A204.1 (cell line): ENCODE data around the gene FURIN.
"Not testable (repeated sequence)": the region's sequence is repeated elsewhere in the genome, so short reads cannot be mapped to it uniquely, and the experiment has no call there.

Source experiments
- FAIRE-seq: peaks from 2 replicates; lab custom pipeline; 2012; peaks lifted over from hg19 to GRCh38; lab: Jason Lieb, UNC

FURIN gene

DNA sequence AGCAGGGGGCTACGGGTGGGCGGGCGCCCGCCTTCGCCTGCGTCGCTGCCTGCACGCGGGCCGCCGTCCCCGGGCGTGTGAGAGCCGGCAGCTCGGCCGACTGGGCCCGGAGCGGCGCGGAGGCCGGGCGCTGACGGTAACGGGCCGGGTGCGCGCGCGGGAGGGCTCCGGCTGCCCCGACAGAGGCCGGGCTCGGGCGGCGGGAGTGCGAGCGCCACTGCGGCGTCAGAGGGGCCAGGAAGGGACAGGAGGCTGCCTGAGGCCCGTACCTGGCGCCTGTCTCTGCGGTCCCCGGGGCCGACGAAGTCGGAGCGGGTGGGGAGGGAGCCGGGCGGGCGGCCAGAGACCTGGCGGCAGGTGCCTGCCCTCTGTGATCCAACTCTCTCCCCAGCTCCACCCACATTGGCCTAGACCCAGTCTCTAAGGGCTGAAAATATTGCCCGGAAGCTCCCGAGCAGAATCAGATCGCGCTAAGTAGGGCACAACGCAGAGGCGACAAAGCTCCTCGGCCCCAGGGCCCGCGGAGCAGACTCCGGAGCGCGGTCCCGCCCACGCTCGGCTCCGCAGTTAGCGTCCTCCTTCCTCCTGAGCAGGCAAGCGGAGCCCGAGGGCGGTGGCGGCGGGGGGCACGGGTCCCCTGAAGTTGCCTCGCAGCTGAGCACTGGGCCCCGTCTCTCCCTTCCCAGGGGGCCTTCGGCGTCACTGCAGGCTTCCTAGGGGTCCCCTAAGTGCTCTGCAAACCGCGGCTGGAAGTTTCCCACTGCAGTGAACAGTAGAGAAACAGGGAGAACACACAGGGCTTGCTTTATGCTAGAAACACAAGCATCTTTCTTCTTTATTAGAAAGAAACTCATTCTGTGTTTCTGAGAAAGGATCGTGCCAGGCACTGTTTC lies 34.7 kb downstream of the FURIN start, which contains the start of gene MAN2A2:
Gene MAN2A2 (plus strand): TSS at position 463 of the 893 bp plus-strand sequence. CDS start 906 bp downstream, outside the sequence.
- FAIRE-seq, result no peak

DNA sequence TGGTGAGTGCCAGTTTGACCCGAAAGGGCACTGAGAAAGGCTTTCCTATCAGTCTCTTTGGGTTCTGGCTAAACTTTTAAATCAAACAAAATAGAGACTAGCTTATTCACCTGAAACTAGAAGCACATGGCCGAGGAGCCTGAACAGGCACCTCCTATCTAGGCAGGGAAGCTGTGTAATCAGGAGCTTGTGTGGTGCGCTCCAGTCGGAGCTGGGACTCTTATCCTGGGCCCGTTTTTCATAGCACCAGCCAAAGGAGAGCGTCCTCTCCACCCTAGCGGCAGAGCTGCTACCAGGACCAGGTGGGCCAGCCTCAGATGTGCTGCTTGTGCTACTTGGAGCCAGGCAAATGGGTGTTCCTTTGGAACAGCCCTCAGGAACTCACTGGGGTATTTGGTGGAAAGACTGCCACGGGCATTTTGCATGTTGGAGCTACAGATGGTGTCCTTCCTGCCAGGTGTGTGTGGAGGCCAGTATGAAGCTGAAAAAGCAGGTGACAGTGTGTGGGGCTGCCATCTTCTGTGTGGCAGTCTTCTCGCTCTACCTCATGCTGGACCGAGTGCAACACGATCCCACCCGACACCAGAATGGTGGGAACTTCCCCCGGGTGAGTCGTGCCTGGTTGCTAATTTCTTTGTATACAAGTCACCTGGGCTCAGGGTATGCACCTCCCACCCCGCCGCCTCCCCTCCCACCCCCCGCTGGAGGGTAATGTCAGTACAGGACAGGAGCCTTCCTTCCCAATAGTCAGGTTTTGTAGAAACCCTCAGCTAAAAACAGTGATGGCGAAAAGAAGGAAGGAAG lies 35.5 kb downstream of the FURIN start:
- no peak for FAIRE-seq

DNA sequence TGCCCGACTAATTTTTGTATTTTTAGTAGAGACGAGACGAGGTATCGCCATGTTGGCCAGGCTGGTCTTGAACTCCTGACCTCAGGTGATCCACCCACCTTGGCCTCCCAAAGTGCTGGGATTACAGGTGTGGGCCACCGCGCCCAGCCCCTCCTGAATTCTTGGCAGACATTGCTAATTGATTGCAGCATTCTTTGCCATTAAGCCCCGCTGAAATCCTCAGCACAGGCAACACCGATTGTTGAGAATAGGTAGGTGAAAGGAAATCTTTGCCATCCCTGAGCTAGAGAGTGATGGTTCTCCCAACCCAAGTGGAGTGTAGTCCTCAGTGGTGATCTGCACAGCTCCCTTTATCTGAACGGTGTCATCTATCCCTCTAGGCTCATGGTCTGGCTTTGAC lies 36.4 kb downstream of the FURIN start:
- FAIRE-seq, result no peak

DNA sequence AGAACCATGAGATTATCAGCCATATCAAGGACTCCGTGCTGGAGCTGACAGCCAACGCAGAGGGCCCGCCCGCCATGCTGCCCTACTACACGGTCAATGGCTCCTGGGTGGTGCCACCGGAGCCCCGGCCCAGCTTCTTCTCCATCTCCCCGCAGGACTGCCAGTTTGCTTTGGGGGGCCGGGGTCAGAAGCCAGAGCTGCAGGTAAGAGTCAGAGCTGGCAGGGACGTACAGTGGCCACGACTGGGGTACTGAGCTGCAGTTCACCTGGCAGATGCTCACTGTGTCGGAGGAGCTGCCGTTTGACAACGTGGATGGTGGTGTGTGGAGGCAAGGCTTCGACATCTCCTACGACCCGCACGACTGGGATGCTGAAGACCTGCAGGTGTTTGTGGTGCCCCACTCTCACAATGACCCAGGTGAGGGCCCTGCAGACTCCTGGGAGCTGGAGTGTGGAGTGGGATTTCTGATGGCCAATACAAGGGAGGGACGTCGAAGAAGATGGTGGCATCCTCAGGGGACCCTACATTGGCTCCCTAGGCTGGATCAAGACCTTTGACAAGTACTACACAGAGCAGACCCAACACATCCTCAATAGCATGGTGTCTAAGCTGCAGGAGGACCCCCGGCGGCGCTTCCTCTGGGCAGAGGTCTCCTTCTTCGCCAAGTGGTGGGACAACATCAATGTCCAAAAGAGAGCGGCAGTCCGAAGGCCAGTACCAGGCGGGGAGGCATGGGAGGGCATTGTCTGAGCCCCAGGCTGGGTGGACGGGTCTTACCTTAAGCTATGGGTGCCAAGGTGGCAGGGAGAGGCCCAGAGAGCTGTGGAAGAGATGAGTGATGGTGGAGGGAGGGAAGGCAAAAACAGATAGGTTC lies 37.2 kb downstream of the FURIN start:
- FAIRE-seq, result no peak

DNA sequence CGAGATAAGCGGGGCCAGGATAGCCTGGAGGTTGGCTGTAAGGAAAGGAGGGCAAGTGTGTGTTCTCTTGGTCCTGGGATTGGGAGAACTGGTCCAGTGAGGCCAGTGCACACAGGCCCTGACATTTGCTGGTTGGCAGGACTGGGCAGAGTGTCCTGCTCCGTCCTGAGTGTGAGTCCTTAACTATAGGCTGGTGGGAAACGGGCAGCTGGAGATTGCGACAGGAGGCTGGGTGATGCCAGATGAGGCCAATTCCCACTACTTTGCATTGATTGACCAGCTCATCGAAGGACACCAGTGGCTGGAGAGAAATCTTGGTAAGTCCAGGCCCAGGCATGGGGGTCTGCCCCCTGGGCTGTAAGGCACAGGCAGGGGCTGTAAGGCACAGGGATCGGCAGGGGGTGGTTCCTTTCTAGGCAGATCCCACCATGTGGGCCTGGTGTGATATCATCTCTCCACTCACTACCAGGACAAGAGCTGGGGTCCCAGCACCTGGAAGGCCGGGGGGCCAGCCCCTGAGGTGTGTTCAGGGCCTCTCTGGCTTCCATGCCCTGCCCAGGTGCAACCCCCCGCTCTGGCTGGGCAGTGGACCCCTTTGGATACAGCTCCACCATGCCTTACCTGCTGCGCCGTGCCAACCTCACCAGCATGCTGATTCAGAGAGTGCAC lies 37.9 kb downstream of the FURIN start:
- no peak for FAIRE-seq

DNA sequence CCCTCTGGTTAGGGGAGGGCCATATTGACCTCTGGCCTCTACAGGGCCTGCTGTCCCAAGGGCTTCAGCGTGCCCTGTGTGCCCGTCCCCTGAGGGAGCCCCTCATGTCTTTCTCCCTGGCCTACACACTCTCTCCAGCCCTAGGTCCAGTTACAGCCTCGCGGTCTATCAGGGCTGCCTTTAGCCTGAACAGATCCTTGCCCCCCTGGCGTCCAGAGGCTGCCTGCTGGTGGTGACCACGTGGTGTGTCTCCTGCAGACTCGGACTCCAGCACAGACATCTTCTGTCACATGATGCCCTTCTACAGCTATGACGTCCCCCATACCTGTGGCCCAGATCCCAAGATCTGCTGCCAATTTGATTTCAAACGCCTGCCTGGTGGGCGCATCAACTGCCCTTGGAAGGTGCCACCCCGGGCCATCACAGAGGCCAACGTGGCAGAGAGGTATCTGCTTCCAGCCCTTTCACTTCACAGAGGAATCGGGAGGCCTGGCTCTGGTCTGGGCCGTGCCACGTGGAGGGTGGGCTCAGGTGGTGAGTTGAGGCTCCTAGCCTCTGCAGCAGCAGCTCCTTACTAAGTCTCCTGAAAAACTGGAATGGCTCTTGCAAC lies 38.8 kb downstream of the FURIN start:
- no peak for FAIRE-seq

DNA sequence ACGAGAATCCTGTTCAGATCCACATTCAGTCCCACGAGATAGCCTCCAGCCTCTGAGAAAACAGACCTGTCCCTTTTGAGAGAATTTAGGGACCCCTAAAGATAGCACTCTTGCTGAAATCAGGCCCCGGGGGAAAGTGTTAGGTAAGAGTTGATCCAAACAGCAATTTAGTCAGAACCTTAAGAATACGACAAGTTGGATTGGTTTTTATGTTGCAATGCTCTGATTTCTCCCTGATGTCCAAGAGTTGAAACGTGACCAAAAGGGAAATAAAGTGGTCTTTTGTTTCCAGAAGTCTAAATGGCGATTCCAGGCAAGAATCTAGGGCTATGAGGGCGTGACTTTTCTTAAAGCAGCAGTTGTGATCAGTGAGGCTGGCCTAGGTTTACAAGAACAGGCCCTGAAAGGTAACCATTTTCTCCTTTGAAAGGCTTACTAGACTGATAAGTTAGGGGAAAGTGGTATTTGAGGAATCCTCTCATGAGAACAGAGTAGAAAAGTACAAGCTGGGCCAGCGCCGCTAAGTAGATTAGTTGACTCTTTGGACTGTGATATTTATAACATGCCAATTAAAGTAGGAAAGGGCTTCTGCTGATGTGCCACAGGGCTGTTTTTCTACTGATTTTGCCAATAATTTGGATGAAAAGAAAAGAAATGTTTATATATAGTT lies 39.6 kb downstream of the FURIN start:
- FAIRE-seq, result no peak

DNA sequence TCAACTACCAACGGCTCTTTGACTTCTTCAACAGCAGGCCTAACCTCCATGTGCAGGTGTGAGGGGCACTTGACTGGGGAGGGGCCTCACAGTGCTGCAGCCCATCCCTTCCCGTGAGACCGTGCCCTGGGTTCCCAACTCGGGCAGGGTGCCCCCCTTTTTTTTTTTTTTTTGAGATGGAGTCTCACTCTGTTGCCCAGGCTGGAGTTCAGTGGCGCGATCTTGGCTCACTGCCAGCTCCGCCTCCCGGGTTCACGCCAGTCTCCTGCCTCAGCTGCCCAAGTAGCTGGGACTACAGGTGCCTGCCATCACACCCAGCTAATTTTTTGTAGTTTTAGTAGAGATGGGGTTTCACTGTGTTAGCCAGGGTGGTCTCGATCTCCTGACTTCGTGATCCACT lies 41.1 kb downstream of the FURIN start:
- not testable (repeated sequence) for FAIRE-seq

DNA sequence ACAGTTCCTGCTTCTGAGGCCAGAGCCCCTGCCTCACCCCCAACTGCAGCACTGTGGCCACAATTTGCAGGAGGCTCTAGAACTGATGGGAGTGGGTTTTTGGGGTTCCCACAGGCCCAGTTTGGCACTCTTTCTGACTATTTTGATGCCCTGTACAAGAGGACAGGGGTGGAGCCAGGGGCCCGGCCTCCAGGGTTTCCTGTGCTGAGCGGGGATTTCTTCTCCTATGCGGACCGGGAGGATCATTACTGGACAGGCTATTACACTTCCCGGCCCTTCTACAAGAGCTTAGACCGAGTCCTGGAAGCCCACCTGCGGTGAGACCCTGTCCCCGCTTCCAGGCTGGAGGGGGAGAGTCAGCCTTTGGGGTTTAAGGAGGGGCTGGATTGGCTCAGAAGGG lies 41.6 kb downstream of the FURIN start:
- no peak for FAIRE-seq

DNA sequence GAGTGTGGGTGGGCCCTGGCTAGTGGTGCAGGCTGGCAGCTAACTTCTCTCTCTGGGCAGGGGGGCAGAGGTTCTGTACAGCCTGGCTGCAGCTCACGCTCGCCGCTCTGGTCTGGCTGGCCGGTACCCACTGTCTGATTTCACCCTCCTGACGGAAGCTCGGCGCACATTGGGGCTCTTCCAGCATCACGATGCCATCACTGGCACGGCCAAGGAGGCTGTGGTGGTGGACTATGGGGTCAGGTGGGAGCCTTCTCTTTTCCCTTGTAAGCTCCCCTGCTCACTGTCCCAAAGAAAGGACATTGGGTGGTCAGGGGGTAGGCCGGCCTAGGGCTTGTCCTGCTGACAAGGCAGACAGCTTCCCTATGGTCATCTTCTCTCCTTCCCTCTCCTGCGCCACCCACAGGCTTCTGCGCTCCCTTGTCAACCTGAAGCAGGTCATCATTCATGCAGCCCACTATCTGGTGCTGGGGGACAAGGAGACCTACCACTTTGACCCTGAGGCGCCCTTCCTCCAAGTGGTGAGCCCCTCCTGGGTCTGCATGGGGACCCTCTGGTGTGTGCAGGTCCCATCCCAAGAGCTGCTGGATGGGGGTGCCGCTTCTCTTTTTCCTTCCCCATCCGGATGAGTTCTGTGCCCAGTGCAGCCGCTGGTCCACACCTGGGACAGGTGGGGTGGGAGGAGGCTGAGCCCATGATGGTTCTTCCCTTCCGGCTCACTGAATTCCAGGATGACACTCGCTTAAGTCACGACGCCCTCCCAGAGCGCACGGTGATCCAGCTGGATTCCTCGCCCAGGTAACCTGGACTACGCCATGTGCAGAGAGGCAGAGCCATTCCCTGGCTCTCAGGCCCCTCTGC lies 42.3 kb downstream of the FURIN start:
- FAIRE-seq, result no peak

DNA sequence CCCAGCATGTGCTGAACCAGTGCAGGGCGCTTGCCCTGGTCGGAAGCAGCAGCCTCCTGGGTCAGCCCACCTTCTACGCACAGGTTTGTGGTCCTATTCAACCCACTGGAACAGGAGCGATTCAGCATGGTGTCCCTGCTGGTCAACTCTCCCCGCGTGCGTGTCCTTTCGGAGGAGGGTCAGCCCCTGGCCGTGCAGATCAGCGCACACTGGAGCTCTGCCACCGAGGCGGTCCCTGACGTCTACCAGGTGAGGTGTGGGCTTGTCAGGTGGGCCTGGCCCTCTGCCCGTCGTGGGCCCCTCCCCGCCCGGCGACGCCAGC lies 42.9 kb downstream of the FURIN start:
- FAIRE-seq, result no peak

DNA sequence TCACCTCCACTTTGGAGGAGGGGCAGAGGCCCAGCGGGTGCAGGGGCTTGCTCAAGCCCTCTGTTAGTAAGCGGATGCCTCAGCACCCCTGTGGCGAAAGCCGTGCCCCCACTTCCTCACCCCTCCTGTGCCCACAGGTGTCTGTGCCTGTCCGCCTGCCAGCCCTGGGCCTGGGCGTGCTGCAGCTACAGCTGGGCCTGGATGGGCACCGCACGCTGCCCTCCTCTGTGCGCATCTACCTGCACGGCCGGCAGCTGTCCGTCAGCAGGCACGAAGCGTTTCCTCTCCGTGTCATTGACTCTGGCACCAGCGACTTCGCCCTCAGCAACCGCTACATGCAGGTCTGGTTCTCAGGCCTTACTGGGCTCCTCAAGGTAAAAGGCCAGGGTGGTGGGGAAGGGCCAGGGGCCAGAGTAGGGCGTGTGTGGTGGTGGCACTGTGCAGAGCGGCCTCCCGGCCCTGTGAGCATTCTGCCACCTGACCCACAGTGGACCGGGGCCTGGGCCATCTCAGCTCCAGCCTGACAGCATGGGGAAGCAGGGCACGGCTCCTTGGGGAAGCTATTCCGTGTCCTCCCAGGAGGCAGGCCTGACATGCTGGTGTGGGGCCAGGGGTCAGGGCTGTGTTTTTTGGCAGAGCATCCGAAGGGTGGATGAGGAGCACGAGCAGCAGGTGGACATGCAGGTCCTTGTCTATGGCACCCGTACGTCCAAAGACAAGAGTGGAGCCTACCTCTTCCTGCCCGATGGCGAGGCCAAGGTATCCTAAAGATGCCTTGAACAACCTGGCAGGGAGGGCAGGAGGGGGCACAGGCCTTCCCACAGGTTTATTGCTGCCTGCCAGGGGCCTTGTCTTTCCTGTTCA lies 43.8 kb downstream of the FURIN start:
- no peak for FAIRE-seq

DNA sequence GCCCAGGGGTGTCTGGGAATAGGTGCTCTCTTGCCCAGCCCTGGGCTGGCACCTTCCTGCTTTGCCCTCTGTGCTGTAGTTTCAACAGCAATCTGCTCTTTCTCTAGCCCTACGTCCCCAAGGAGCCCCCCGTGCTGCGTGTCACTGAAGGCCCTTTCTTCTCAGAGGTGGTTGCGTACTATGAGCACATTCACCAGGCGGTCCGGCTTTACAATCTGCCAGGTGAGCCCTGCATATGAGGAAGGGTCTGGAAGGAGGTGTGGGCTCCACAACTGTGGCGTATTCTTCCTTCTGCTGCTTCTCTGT lies 44.3 kb downstream of the FURIN start:
- no peak for FAIRE-seq

DNA sequence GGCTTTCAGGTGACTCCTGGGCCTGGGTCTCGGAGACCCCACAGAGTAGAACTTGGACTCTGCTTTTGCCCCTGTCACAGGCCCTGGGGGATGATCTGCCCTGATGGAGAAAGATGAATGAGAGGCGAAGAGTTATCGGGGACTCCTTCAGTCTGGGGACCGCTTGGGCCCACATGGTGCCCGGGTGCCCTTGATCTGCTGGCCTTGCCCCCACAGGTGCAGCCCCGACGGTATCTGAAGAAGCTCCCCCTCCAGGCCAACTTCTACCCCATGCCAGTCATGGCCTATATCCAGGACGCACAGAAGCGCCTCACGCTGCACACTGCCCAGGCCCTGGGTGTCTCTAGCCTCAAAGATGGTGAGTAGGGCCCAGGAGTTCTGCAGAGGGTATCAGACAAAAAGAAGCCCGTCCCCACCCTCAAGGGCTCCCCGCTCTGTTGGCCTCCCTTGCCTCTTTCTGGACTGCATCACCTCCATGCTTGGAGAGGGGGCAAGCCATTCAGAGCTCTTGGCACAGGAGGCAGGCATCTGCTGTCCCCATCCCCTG lies 45.1 kb downstream of the FURIN start:
- FAIRE-seq, result no peak

DNA sequence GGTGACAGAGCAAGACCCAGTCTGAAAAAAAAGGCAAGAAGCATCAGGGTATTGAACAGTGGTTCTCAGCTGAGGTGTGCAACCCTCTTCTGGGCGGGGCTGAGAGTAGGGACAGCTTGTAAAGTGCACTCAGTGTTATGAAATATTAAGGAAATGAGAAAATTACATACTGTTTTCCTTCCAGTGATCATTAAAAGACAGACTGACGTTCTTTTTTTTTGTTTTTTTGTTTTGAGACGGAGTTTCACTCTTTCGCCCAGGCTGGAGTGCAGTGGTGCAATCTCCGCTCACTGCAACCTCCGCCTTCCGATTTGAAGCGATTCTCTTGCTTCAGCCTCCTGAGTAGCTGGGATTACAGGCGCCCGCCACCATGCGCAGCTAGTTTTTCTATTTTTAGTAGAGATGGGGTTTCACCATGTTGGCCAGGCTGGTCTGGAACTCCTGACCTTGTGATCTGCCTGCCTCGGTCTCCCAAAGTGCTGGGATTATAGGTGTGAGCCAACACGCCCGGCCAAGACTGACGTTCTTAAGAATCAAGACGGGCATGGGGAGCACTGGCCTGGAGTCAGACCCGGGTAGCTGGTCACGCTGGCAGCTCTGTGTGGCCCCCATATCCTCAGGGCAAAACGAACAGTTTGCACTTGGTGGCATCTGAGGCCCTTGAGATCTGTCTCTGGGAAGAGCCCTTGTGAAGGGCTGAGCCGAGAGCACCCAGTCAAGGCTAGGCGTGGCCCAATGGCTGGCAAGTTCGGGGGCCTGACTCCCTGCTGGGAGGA lies 46.1 kb downstream of the FURIN start:
- FAIRE-seq, result no peak

DNA sequence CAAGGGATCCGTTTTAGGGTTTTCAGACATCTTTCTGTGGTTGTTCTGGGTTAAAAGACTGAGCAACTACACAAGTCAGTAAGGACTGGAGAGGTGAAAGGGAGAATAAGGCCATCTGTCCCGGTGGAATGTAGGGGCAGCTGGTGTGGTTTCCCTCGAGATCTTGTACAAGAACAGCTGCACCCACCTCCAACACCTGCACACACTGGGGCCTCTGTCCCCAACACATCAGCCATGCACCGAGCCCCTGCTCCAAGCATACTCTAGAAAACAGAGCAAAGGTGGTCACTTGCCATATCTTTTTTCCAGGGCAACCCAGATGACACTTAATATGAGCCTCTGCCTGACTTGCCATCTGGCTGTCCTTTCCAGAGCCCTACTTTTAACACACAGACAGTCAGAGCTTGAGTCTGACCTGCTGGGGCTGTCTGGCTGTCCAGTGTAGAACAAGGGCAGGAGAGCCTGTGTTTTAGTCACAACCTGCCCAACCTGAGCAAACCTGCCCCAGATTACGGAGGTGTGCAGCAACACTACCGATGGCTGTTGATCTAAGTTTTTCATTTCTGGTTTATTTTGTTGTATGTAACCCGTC lies 46.9 kb downstream of the FURIN start:
- no peak for FAIRE-seq

DNA sequence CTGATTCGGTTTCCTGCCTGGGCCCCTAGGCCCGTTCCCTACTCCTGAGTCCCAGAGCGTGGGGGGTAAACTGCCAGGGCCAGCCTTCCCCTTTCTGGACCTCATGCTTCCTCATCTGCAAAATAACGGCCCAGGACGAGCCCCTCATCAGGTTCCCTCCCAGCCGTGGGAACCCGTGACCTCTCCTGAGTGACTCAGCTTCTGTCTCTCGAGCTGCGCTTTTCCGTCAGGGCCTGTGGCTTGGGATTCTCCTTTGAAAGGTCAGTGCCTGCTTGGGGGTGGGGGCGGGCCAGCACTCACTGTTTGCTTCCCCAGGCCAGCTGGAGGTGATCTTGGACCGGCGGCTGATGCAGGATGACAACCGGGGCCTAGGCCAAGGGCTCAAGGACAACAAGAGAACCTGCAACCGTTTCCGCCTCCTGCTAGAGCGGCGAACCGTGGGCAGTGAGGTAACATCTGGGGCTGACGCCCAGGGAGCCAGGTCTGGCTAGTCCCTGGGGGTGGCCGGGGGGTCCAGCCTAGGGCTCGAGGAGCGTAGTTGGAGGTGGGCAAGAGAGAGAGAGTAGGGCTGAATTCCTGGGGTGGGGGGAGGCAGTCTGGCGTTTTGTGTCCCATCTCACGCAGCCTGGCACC lies 47.5 kb downstream of the FURIN start:
- no peak for FAIRE-seq
